Adrenal gland (tissue), 19 donors: ENCODE data around the gene TMEM19. TPM values are rescaled to one million over a fixed set of nuclear protein-coding genes. Genes with fewer than 3 reads are reported as not detected.

Experiments
- DNase-seq, 7 donors: peaks; one replicate each; pipeline ENCODE4 v3.0.0-alpha.2; 2019 to 2020
- H3K27ac ChIP-seq, 5 donors: fragments of 200-600 bp; sonication (generic) in 4 of 5; 1 replicate in 3 of 5; 2 replicates in 2 of 5; pipeline versions ENCODE4 v1.5.1 to v1.8.0; 2016 to 2020; ENCODE audit warnings: mild to moderate bottlenecking in 1 of 5
- H3K27me3 ChIP-seq: fragments of 200-600 bp; 2 replicates; pipeline ENCODE4 v1.8.0; 2021
- H3K36me3 ChIP-seq, 2 donors: fragments of 200-600 bp; replicated peaks in 1 of 2; 1 replicate in 1 of 2; 2 replicates in 1 of 2; pipeline versions ENCODE4 v1.5.1 to v1.8.0; 2018 to 2022
- H3K4me1 ChIP-seq, 2 donors: fragments of 200-600 bp; replicated peaks in 1 of 2; 1 replicate in 1 of 2; 2 replicates in 1 of 2; pipeline versions ENCODE4 v1.5.1 to v1.8.0; 2018 to 2021
- H3K4me3 ChIP-seq, 4 donors: fragments of 200-600 bp; sonication (generic) in 3 of 4; one replicate each; pipeline ENCODE4 v1.5.1; 2016 to 2018
- H3K9me3 ChIP-seq, 3 donors: fragments of 200-600 bp; sonication (generic) in 1 of 3; replicated peaks in 1 of 3; 1 replicate in 2 of 3; 2 replicates in 1 of 3; pipeline versions ENCODE4 v1.5.1 to v1.8.0; 2016 to 2021
- POLR2A ChIP-seq, 2 donors: fragments of 450-650 bp; IDR thresholded peaks; one replicate each; pipeline ENCODE4 v1.6.1; 2017; ENCODE audit warnings: antibody characterized with exemption in 2 of 2, mild to moderate bottlenecking in 2 of 2, moderate library complexity in 1 of 2
- whole genome bisulfite sequencing, 4 donors: extraction: QIAGEN DNeasy Blood & Tissue Kit in 2 of 4; methylation state at CpG; one replicate each; pipeline versions ENCODE4 v1.1.5 to v1.1.7; 2013 to 2017; 5-methylcytosine and 5-hydroxymethylcytosine counted together
- intact Hi-C, 2 donors: fragments of 100-400 bp; cut with DNase I; formaldehyde crosslinking; loops; one replicate each; pipeline versions ENCODE4 v1.14.1 to v1.15.0; 2022 to 2023
- long read RNA-seq, 10 donors: library from polyadenylated mRNA in 3 of 10; unstranded in 2 of 10; stranded (forward) in 1 of 10; transcript quantifications; one replicate each; pipeline ENCODE4 v2.0.0 and lab custom pipeline, GENCODE V29; 2021 to 2026
- polyA plus RNA-seq, 3 donors: library from polyadenylated mRNA; stranded (reverse); fragments of 200-250 nt in 2 of 3; fragments of 350-450 nt in 1 of 3; fragmentation: Illumina TruSeq in 1 of 3; extraction: RNeasy Lipid Tissue Mini Kit (QIAGEN cat#74804) in 1 of 3; gene quantifications; one replicate each; pipeline ENCODE4 v1.2.3, GENCODE V29; 2013 to 2014
- total RNA-seq, 9 donors: library from RNA; depleted of rRNA in 4 of 9; stranded (reverse); fragments of >200 nt in 4 of 9; fragments of 120-200 nt in 1 of 9; fragmentation: NEBNext Ultra II Directional in 1 of 9; extraction: Animal tissue kit (Norgen Biotek cat#: 25700) in 1 of 9; gene quantifications; one replicate each; pipeline versions ENCODE4 v1.1.0 to v1.2.4, GENCODE V29; 2013 to 2023
- TF ChIP-seq, protein P1 (sequence below), 6 experiments: fragments of 450-650 bp in 4 of 6; fragments of 200-600 bp in 2 of 6; sonication (generic) in 1 of 6; IDR thresholded peaks; 1 replicate in 5 of 6; 2 replicates in 1 of 6; pipeline versions ENCODE4 v1.5.1 to v1.8.0; 2016 to 2021; ENCODE audit warnings: antibody characterized with exemption in 6 of 6, mild to moderate bottlenecking in 2 of 6, moderate library complexity in 1 of 6
- donor health status: healthy with polysubstance abuse.
- donor health status: Bipolar disorder and iron deficiency.
- donor health status: DM: yes; HTN: yes; CAD: no.
- donor health status: DM: no; HTN: no; CAD: no.
- donor health status: DM: no; HTN: no; CAD: no.
- donor health status: DM: yes; HTN: yes; CAD: no.

TMEM19 gene
- total RNA-seq (10 to 100 TPM; 12.2 to 22.1 (median 19.4) TPM), polyA plus RNA-seq (1 to 10 TPM; 2.8 to 7.9 (median 4.4) TPM)
- long read RNA-seq, donor 1, full-length matches to known transcripts = 7 of 7 reads
- long read RNA-seq, donor 1, partial matches to known transcripts = 0 of 7 reads
- long read RNA-seq, donor 1, other reads (novel, unspliced or antisense) = 0 of 7 reads
- long read RNA-seq, donor 2, full-length matches to known transcripts = 3 of 11 reads
- long read RNA-seq, donor 2, partial matches to known transcripts = 8 of 11 reads
- long read RNA-seq, donor 2, other reads (novel, unspliced or antisense) = 0 of 11 reads
- long read RNA-seq, donor 3, full-length matches to known transcripts = 2 of 2 reads
- long read RNA-seq, donor 3, partial matches to known transcripts = 0 of 2 reads
- long read RNA-seq, donor 3, other reads (novel, unspliced or antisense) = 0 of 2 reads
- long read RNA-seq, donor 4, full-length matches to known transcripts = 7 of 17 reads
- long read RNA-seq, donor 4, partial matches to known transcripts = 1 of 17 reads
- long read RNA-seq, donor 4, other reads (novel, unspliced or antisense) = 9 of 17 reads
- long read RNA-seq, donor 5, full-length matches to known transcripts = 16 of 26 reads
- long read RNA-seq, donor 5, partial matches to known transcripts = 1 of 26 reads
- long read RNA-seq, donor 5, other reads (novel, unspliced or antisense) = 9 of 26 reads
- long read RNA-seq, donor 6, full-length matches to known transcripts = 6 of 9 reads
- long read RNA-seq, donor 6, partial matches to known transcripts = 0 of 9 reads
- long read RNA-seq, donor 6, other reads (novel, unspliced or antisense) = 3 of 9 reads
- long read RNA-seq, donor 7 = 0 reads
- long read RNA-seq, donor 8, full-length matches to known transcripts = 7 of 7 reads
- long read RNA-seq, donor 8, partial matches to known transcripts = 0 of 7 reads
- long read RNA-seq, donor 8, other reads (novel, unspliced or antisense) = 0 of 7 reads
- long read RNA-seq, donor 9, full-length matches to known transcripts = 6 of 15 reads
- long read RNA-seq, donor 9, partial matches to known transcripts = 9 of 15 reads
- long read RNA-seq, donor 9, other reads (novel, unspliced or antisense) = 0 of 15 reads
- long read RNA-seq, donor 10, full-length matches to known transcripts = 4 of 4 reads
- long read RNA-seq, donor 10, partial matches to known transcripts = 0 of 4 reads
- long read RNA-seq, donor 10, other reads (novel, unspliced or antisense) = 0 of 4 reads

DNA sequence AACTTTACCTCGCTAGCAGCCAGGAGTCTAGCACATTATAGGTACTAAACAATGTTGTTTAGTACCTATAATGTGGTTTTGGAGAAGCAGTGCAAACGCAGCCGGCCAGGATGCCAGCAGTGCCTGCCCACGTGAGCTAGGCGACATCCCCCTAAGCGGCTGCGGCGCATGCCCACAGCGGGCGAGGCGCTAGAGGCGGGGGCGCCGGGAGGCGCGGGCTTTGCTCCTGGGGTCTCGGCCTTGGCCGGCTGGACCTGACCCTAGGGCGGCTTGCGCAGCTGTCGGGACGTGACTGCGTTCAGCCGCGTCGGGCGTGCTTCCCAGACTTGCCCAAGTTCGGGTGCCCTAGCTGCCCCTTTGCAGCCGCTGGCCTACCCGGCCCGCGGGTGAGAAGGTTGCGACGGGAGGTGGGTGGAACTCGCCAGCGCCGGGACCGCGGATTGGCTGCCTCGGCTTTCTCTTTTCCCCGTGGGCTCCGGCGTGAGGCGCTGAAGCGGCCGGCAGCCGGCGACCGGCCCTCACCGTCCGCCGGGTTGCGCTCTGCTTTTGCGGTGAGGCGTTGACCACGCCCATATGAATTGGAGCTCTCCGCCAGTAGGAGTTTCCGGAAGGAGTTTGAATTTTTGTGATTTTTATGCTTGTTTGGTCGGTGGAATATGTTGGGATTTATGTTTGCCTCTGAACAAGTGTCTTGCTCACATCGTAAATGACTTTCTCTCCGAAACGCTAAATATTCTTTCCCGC, at the start of gene TMEM19:
TSS of gene TMEM19 (plus strand) at position 169 of the 744 bp plus-strand sequence. CDS start 599 bp downstream, outside the sequence.
- peak within 1 kb of the TSS; percentile 29 to 82 (median 62) for H3K4me3 ChIP-seq
- H3K27me3 ChIP-seq = no peaks in the 10 kb centered on the region
- DNase-seq = peak; percentile 90 to 94 (median 92)
- H3K27ac ChIP-seq = peak within 1 kb of the TSS; percentile 28 to 92 (median 85)
- WGBS, 4 donors = 0 to 2% (median 1%) methylated on average over 19 to 63 of the region's 63 CpGs
- intact Hi-C loops = no loop called here
- TF ChIP-seq POLR2A (IDR thresholded peaks at IDR 0.05) = peak; percentile 61 to 71
- TF ChIP-seq, protein P1, sequence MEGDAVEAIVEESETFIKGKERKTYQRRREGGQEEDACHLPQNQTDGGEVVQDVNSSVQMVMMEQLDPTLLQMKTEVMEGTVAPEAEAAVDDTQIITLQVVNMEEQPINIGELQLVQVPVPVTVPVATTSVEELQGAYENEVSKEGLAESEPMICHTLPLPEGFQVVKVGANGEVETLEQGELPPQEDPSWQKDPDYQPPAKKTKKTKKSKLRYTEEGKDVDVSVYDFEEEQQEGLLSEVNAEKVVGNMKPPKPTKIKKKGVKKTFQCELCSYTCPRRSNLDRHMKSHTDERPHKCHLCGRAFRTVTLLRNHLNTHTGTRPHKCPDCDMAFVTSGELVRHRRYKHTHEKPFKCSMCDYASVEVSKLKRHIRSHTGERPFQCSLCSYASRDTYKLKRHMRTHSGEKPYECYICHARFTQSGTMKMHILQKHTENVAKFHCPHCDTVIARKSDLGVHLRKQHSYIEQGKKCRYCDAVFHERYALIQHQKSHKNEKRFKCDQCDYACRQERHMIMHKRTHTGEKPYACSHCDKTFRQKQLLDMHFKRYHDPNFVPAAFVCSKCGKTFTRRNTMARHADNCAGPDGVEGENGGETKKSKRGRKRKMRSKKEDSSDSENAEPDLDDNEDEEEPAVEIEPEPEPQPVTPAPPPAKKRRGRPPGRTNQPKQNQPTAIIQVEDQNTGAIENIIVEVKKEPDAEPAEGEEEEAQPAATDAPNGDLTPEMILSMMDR (IDR thresholded peaks at IDR 0.05) = peak in 3 of 6 experiments; percentile 2 to 26 (median 8)
- H3K4me1 ChIP-seq = peaks cover 8 to 24% of the 10 kb centered on the region in 2 donors
- H3K36me3 ChIP-seq = no peaks in the 10 kb centered on the region
- no peaks in the 10 kb centered on the region for H3K9me3 ChIP-seq

GRCh38 chr12:71636704-71637115, 49.2 kb upstream of the TMEM19 start:
- WGBS, 4 donors = 28 to 35% (median 31%) methylated on average over 3 of the region's 3 CpGs
- Histone ChIP-seq H3K9me3 (no peaks in the 10 kb centered on the region), H3K4me1 (no peaks in the 10 kb centered on the region), H3K27ac (no peak overlapping the region), H3K27me3 (no peaks in the 10 kb centered on the region), H3K4me3 (no peak overlapping the region), H3K36me3 (peaks cover 0 to 70% of the 10 kb centered on the region in 2 donors)
- TF ChIP-seq, protein P1 (IDR thresholded peaks at IDR 0.05) = peak; percentile 50 to 76 (median 60)
- TF ChIP-seq POLR2A (IDR thresholded peaks at IDR 0.05) = no peak
- no peak for DNase-seq
- intact Hi-C loops = no loop called here

DNA sequence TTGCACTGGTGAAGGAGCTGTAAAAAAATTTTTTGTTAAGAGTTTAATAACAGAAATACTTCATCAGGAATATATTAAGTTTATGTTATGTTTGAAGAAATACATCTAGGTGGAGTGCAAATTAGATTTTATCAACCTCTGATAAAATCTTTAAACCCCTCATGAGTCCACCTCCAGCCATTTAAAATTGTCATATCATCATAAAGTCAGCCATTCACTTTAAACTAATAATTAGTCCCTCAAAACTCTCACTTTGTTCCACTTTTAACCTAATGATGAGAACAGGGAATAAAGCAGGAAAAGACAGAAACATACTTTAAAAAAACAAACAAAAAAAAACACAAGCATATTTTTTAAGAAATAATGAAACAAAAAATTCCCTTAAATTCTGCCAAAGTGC, 47.4 kb upstream of the TMEM19 start:
- Histone ChIP-seq H3K9me3 (no peaks in the 10 kb centered on the region), H3K27me3 (no peaks in the 10 kb centered on the region), H3K4me3 (no peak overlapping the region), H3K4me1 (no peaks in the 10 kb centered on the region), H3K27ac (no peak overlapping the region), H3K36me3 (peaks cover 0 to 69% of the 10 kb centered on the region in 2 donors)
- intact Hi-C loops = no loop called here
- TF ChIP-seq POLR2A (IDR thresholded peaks at IDR 0.05) = no peak
- TF ChIP-seq, protein P1 (IDR thresholded peaks at IDR 0.05) = no peak
- no peak for DNase-seq
